GM18499 (cell line): ENCODE measurements around the gene NGEF.
A peak's percentile ranks its signal among the peaks of the same experiment; 100 is the strongest.
"Not testable (repeated sequence)": the region's sequence is repeated elsewhere in the genome, so short reads cannot be mapped to it uniquely, and the experiment has no call there.

Experiments used
- ATAC-seq: cut with Tn5 transposase; IDR thresholded peaks from one replicate; pipeline ENCODE4 v1.9.1; 2021; ENCODE audit warnings: moderate number of reproducible peaks; ENCODE audit not compliant: insufficient read depth, unreplicated experiment

Gene NGEF

GRCh38 chr2:233013027-233013461, at the start of gene NGEF:
Gene NGEF (minus strand): TSS chr2:233013256. CDS start chr2:232974890, 38,366 bp downstream.
- no peak for ATAC-seq

- ATAC-seq = no peak
These were observed 49.4 kb upstream of the NGEF start for GRCh38 chr2:233062451-233062850.

GRCh38 chr2:233061591-233062450, 48.8 kb upstream of the NGEF start:
- ATAC-seq = no peak

GRCh38 chr2:233060980-233061590, 48.0 kb upstream of the NGEF start:
- no peak for ATAC-seq

- peak; percentile 2 for ATAC-seq
These were observed 47.5 kb upstream of the NGEF start for GRCh38 chr2:233060501-233060979.

- peak; percentile 33 for ATAC-seq
These were observed 46.9 kb upstream of the NGEF start, which contains the start of gene INPP5D for GRCh38 chr2:233059797-233060500. Gene INPP5D (plus strand): TSS chr2:233060342. CDS start chr2:233060479, 137 bp downstream.

GRCh38 chr2:233059547-233059796, 46.4 kb upstream of the NGEF start:
- ATAC-seq = no peak

- no peak for ATAC-seq
These were observed 45.9 kb upstream of the NGEF start for GRCh38 chr2:233058717-233059546.

- ATAC-seq = no peak
These were observed 44.0 kb upstream of the NGEF start for GRCh38 chr2:233056961-233057605.

- no peak for ATAC-seq
These were observed 42.3 kb upstream of the NGEF start for GRCh38 chr2:233055362-233055761.

GRCh38 chr2:233053928-233054784, 41.1 kb upstream of the NGEF start:
- ATAC-seq = no peak

- ATAC-seq = not testable (repeated sequence)
These were observed 39.5 kb upstream of the NGEF start for GRCh38 chr2:233052517-233052916.

GRCh38 chr2:233051241-233052149, 38.4 kb upstream of the NGEF start:
- no peak for ATAC-seq

GRCh38 chr2:233049194-233049761, 36.2 kb upstream of the NGEF start:
- no peak for ATAC-seq

GRCh38 chr2:233048569-233049193, 35.6 kb upstream of the NGEF start:
- no peak for ATAC-seq

- no peak for ATAC-seq
These were observed 34.6 kb upstream of the NGEF start for GRCh38 chr2:233047667-233048066.

- no peak for ATAC-seq
These were observed 34.1 kb upstream of the NGEF start for GRCh38 chr2:233047206-233047605.
